ENCODE data around the gene CLDND2.

DNA sequence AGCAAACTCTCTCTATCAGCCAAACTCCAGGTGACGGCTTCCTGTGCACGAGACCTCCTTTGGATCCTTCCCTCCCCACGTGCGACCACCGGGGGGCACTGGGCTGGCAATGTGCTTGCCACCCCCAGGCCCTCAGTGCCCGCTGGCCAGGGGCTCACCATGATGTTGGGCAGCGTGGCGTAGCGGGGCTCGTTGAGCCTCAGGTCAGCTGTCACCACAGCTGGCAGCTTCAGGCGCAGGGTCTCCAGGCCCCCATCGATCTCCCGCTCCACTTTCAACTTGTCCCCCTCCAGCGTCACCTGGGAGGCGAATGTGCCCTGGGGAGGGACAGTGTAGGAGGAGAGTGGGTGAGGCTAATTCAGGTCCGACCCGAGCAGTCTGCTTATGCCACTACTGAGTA is 22.1 kb downstream of the CLDND2 start:
- TF ChIP-seq, protein P1, sequence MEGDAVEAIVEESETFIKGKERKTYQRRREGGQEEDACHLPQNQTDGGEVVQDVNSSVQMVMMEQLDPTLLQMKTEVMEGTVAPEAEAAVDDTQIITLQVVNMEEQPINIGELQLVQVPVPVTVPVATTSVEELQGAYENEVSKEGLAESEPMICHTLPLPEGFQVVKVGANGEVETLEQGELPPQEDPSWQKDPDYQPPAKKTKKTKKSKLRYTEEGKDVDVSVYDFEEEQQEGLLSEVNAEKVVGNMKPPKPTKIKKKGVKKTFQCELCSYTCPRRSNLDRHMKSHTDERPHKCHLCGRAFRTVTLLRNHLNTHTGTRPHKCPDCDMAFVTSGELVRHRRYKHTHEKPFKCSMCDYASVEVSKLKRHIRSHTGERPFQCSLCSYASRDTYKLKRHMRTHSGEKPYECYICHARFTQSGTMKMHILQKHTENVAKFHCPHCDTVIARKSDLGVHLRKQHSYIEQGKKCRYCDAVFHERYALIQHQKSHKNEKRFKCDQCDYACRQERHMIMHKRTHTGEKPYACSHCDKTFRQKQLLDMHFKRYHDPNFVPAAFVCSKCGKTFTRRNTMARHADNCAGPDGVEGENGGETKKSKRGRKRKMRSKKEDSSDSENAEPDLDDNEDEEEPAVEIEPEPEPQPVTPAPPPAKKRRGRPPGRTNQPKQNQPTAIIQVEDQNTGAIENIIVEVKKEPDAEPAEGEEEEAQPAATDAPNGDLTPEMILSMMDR (IDR thresholded peaks at IDR 0.05; ENCODE audit: insufficient read depth, low read depth, low read length), result no peak
- no peak for TF ChIP-seq EZH2 (IDR thresholded peaks at IDR 0.05; ENCODE audit: insufficient read depth, low read length)

All from astrocyte (in vitro differentiated cells and primary cell).